ENCODE measurements around the gene RASAL3.

GRCh38 chr19:15418579-15419412, 45.5 kb downstream of the RASAL3 start, which contains the start of gene AKAP8L:
- TF ChIP-seq CTCF (conservative IDR thresholded peaks at IDR 0.05; ENCODE audit: low read depth, low read length) (peak; percentile 71), SMC3 (IDR thresholded peaks at IDR 0.05; ENCODE audit: low read depth, low read length) (peak; percentile 69), BHLHE40 (IDR thresholded peaks at IDR 0.05; ENCODE audit: low read depth, low read length) (peak; percentile 51; the same call in 1 of the 2 replicates)
